H1 (cell line): ENCODE results near the gene PAWR. TPM values are rescaled to one million over a fixed set of nuclear protein-coding genes. Genes with fewer than 3 reads are reported as not detected.

ENCODE experiments used
- CTCF ChIA-PET: fragments of 300-600 bp; sonication (Branson Sonifier 250); formaldehyde crosslinking; loops from one replicate; lab custom pipeline; 2021; ENCODE audit not compliant: partially characterized antibody; lab: Charles Lee
- POLR2A ChIA-PET: fragments of 300-600 bp; sonication (Branson Sonifier 250); formaldehyde crosslinking; loops from one replicate; lab custom pipeline; 2021; ENCODE audit warnings: inconsistent platforms; ENCODE audit not compliant: partially characterized antibody; lab: Charles Lee
- DNase-seq, 2 experiments: peaks; one replicate each; pipeline versions ENCODE4 v3.0.0 to v3.0.0-alpha.2; 2010 to 2022; ENCODE audit warnings: low spot score in 2 of 2, low read depth in 1 of 2, mixed read lengths in 1 of 2
- FAIRE-seq: peaks from 2 replicates; lab custom pipeline; 2011; peaks lifted over from hg19 to GRCh38; lab: Jason Lieb, UNC
- H2AFZ ChIP-seq: 2 replicates; pipeline ENCODE4 v1.8.1; 2012; ENCODE audit warnings: low read length, inconsistent platforms
- H2AK5ac ChIP-seq: 2 replicates; pipeline ENCODE4 v1.6.1; 2013; ENCODE audit warnings: low read depth, low read length
- H2BK120ac ChIP-seq: replicated peaks from 2 replicates; pipeline ENCODE3; 2013; ENCODE audit warnings: low read depth, low read length, inconsistent platforms
- H2BK12ac ChIP-seq: 2 replicates; pipeline ENCODE4 v1.6.1; 2013; ENCODE audit warnings: low read depth, low read length
- H2BK15ac ChIP-seq: 2 replicates; pipeline ENCODE4 v1.6.1; 2013; ENCODE audit warnings: low read length
- H2BK20ac ChIP-seq: 2 replicates; pipeline ENCODE4 v1.6.1; 2013; ENCODE audit warnings: low read length
- H2BK5ac ChIP-seq: 2 replicates; pipeline ENCODE4 v1.6.1; 2013; ENCODE audit warnings: low read depth, low read length
- H3K14ac ChIP-seq: 2 replicates; pipeline ENCODE4 v1.6.1; 2013; ENCODE audit warnings: inconsistent platforms; ENCODE audit not compliant: insufficient read length
- H3K18ac ChIP-seq: 2 replicates; pipeline ENCODE4 v1.6.1; 2013; ENCODE audit warnings: low read length; ENCODE audit errors: extremely low read depth
- H3K23ac ChIP-seq: 2 replicates; pipeline ENCODE4 v1.6.1; 2013; ENCODE audit warnings: inconsistent platforms; ENCODE audit not compliant: insufficient read length
- H3K23me2 ChIP-seq: 2 replicates; pipeline ENCODE4 v1.6.1; 2013; ENCODE audit warnings: low read depth, low read length
- H3K27ac ChIP-seq: 2 replicates; pipeline ENCODE4 v1.6.1; 2011; ENCODE audit warnings: low read depth, low read length, inconsistent platforms
- H3K27me3 ChIP-seq, 4 experiments: replicated peaks in 1 of 4; 1 replicate in 1 of 4; 2 replicates in 3 of 4; pipeline versions ENCODE4 v1.6.1 to v1.8.1; 2011 to 2013; ENCODE audit warnings: low read length in 3 of 4, mild to moderate bottlenecking in 3 of 4, inconsistent platforms in 2 of 4, mixed read lengths in 2 of 4, moderate library complexity in 1 of 4; ENCODE audit not compliant: control insufficient read depth in 3 of 4, insufficient read depth in 3 of 4; ENCODE audit errors: extremely low read depth in 1 of 4
- H3K36me3 ChIP-seq, 4 experiments: 2 replicates each; pipeline versions ENCODE4 v1.6.1 to v1.8.1; 2011 to 2013; ENCODE audit warnings: mild to moderate bottlenecking in 4 of 4, low read length in 3 of 4, moderate library complexity in 2 of 4, control low read depth in 1 of 4, inconsistent platforms in 1 of 4; ENCODE audit not compliant: insufficient read depth in 4 of 4, control insufficient read depth in 2 of 4
- H3K4ac ChIP-seq: replicated peaks from 2 replicates; pipeline ENCODE3; 2013; ENCODE audit warnings: low read length, low read depth, mixed read lengths, inconsistent platforms; ENCODE audit not compliant: insufficient read length
- H3K4me1 ChIP-seq, 4 experiments: replicated peaks in 1 of 4; 1 replicate in 1 of 4; 2 replicates in 3 of 4; pipeline versions ENCODE4 v1.6.1 to v1.8.1; 2011 to 2013; ENCODE audit warnings: low read length in 3 of 4, inconsistent platforms in 2 of 4, mixed read lengths in 1 of 4; ENCODE audit not compliant: insufficient read depth in 4 of 4, control insufficient read depth in 3 of 4
- H3K4me2 ChIP-seq, 2 experiments: 2 replicates each; pipeline versions ENCODE4 v1.6.1 to v1.8.1; 2011 to 2013; ENCODE audit warnings: low read depth in 2 of 2, low read length in 2 of 2, control low read depth in 1 of 2, inconsistent platforms in 1 of 2, mild to moderate bottlenecking in 1 of 2; ENCODE audit not compliant: insufficient read depth in 1 of 2
- H3K4me3 ChIP-seq, 4 experiments: fragments of 200-600, 300-600 bp in 1 of 4; sonication (generic), shearing (Covaris generic), sonication (Bioruptor Twin) in 1 of 4; 2 replicates each; pipeline versions ENCODE4 v1.5.1 to v1.8.1; 2011 to 2016; ENCODE audit warnings: low read length in 4 of 4, low read depth in 3 of 4, control low read depth in 2 of 4, inconsistent platforms in 2 of 4, mild to moderate bottlenecking in 2 of 4, mixed read lengths in 1 of 4, moderate library complexity in 1 of 4; ENCODE audit not compliant: insufficient read depth in 2 of 4; ENCODE audit errors: extremely low read depth in 1 of 4
- H3K56ac ChIP-seq: replicated peaks from 2 replicates; pipeline ENCODE3; 2013; ENCODE audit warnings: low read depth, mild to moderate bottlenecking, mixed read lengths, low read length, inconsistent platforms; ENCODE audit not compliant: insufficient read length
- H3K79me1 ChIP-seq: 2 replicates; pipeline ENCODE4 v1.6.1; 2013; ENCODE audit warnings: low read depth, low read length, control low read depth
- H3K79me2 ChIP-seq, 2 experiments: 2 replicates each; pipeline versions ENCODE4 v1.6.1 to v1.8.1; 2012 to 2013; ENCODE audit warnings: low read length in 2 of 2, mild to moderate bottlenecking in 2 of 2, inconsistent platforms in 1 of 2; ENCODE audit not compliant: insufficient read depth in 2 of 2, control insufficient read depth in 1 of 2
- H3K9ac ChIP-seq, 4 experiments: replicated peaks in 1 of 4; 1 replicate in 1 of 4; 2 replicates in 3 of 4; pipeline versions ENCODE4 v1.6.1 to v1.8.1; 2011 to 2013; ENCODE audit warnings: low read depth in 3 of 4, low read length in 3 of 4, control low read depth in 2 of 4, mild to moderate bottlenecking in 2 of 4, moderate library complexity in 2 of 4, inconsistent platforms in 1 of 4; ENCODE audit errors: extremely low read depth in 1 of 4
- H3K9me3 ChIP-seq, 2 experiments: 2 replicates each; pipeline versions ENCODE4 v1.6.1 to v1.8.1; 2012 to 2013; ENCODE audit warnings: mild to moderate bottlenecking in 2 of 2, moderate library complexity in 2 of 2, control low read depth in 1 of 2, inconsistent platforms in 1 of 2, low read depth in 1 of 2, low read length in 1 of 2, mixed read lengths in 1 of 2; ENCODE audit not compliant: insufficient read depth in 2 of 2
- H4K20me1 ChIP-seq, 2 experiments: replicated peaks in 1 of 2; 2 replicates each; pipeline versions ENCODE3 to v1.8.1; 2011 to 2013; ENCODE audit warnings: inconsistent platforms in 2 of 2, low read length in 2 of 2, mild to moderate bottlenecking in 1 of 2; ENCODE audit not compliant: insufficient read depth in 2 of 2, control insufficient read depth in 1 of 2
- H4K5ac ChIP-seq: 2 replicates; pipeline ENCODE4 v1.6.1; 2013; ENCODE audit warnings: low read length, low read depth, mixed read lengths, inconsistent platforms; ENCODE audit not compliant: insufficient read length
- H4K8ac ChIP-seq: 2 replicates; pipeline ENCODE4 v1.8.0; 2013; ENCODE audit warnings: mild to moderate bottlenecking, moderate library complexity, low read length, inconsistent platforms; ENCODE audit not compliant: insufficient read depth; ENCODE audit errors: extremely low read depth
- H4K91ac ChIP-seq: replicated peaks from 2 replicates; pipeline ENCODE3; 2013; ENCODE audit warnings: low read length, mixed read lengths, inconsistent platforms; ENCODE audit not compliant: insufficient read length
- CTBP2 ChIP-seq: IDR thresholded peaks from 2 replicates; pipeline ENCODE4 v1.7.0; 2011; ENCODE audit warnings: borderline replicate concordance, mild to moderate bottlenecking, moderate library complexity, mixed read lengths, low read length; ENCODE audit not compliant: insufficient read depth, insufficient read length
- GABPA ChIP-seq: IDR thresholded peaks from 2 replicates; pipeline ENCODE4 v1.6.1; 2011; ENCODE audit warnings: mild to moderate bottlenecking, low read length, moderate library complexity, borderline replicate concordance; ENCODE audit not compliant: insufficient read depth
- JUN ChIP-seq: IDR thresholded peaks from 2 replicates; pipeline ENCODE4 v1.6.1; 2011; ENCODE audit warnings: low read depth, mild to moderate bottlenecking, improper control_type of control experiment, low read length
- JUND ChIP-seq: IDR thresholded peaks from 2 replicates; pipeline ENCODE4 v1.6.1; 2011; ENCODE audit warnings: mild to moderate bottlenecking, improper control_type of control experiment, low read length
- KDM4A ChIP-seq: IDR thresholded peaks from one replicate; pipeline ENCODE4 v1.7.1; 2012; ENCODE audit warnings: low read depth, mild to moderate bottlenecking, moderate library complexity, low read length, inconsistent platforms; ENCODE audit not compliant: severe bottlenecking
- PHF8 ChIP-seq: fragments of 200-600 bp; sonication (generic); conservative IDR thresholded peaks from 2 replicates; pipeline ENCODE4 v1.7.1; 2012; ENCODE audit warnings: low read depth, mild to moderate bottlenecking, inconsistent platforms, low read length, moderate library complexity
- RFX5 ChIP-seq: IDR thresholded peaks from 2 replicates; pipeline ENCODE4 v1.6.1; 2011; ENCODE audit warnings: low read depth, low read length, improper control_type of control experiment, borderline replicate concordance
- SIN3A ChIP-seq, 2 experiments: IDR thresholded peaks in 1 of 2; conservative IDR thresholded peaks in 1 of 2; 2 replicates each; pipeline ENCODE4 v1.6.1; 2011 to 2012; ENCODE audit warnings: low read length in 2 of 2, improper control_type of control experiment in 1 of 2, low read depth in 1 of 2, mild to moderate bottlenecking in 1 of 2
- SUZ12 ChIP-seq: fragments of 200-600 bp; sonication (generic); IDR thresholded peaks from 2 replicates; pipeline ENCODE4 v1.6.1; 2012; ENCODE audit warnings: mild to moderate bottlenecking, inconsistent platforms, low read length, moderate library complexity, mixed read lengths
- TAF7 ChIP-seq: optimal IDR thresholded peaks from 2 replicates; pipeline ENCODE3; 2011; ENCODE audit warnings: low read depth, mild to moderate bottlenecking, inconsistent platforms, low read length, moderate library complexity, borderline replicate concordance
- TBP ChIP-seq: IDR thresholded peaks from 2 replicates; pipeline ENCODE4 v1.6.1; 2011; ENCODE audit warnings: low read depth, low read length, improper control_type of control experiment
- WGBS, 2 experiments: shearing (Covaris generic) in 1 of 2; methylation state at CpG; one replicate each; pipeline versions ENCODE4 v1.1.6 to v1.1.7; 2013 to 2015; ENCODE audit warnings: low lambda C conversion rate in 2 of 2, mixed read lengths in 2 of 2, inconsistent platforms in 1 of 2, low coverage in 1 of 2, missing lambda C conversion rate in 1 of 2; ENCODE audit not compliant: insufficient replicate concordance in 2 of 2, insufficient coverage in 1 of 2, insufficient read length in 1 of 2; ENCODE audit errors: extremely low coverage in 1 of 2, missing lambda C conversion rate in 1 of 2; 5-methylcytosine and 5-hydroxymethylcytosine counted together
- polyA plus RNA-seq, 7 experiments: library from polyadenylated mRNA; depleted of rRNA in 3 of 7; stranded (reverse) in 5 of 7; unstranded in 2 of 7; fragments of >200 nt in 5 of 7; fragments of 200-250 nt in 2 of 7; gene quantifications; 1 replicate in 5 of 7; 2 replicates in 1 of 7; 4 replicates in 1 of 7; pipeline versions ENCODE4 v1.2.1 to v1.2.3, GENCODE V29; 2011 to 2013; ENCODE audit warnings: missing spikeins in 2 of 7, mixed read lengths in 2 of 7
- total RNA-seq: library from RNA; stranded (reverse); fragmentation: NEBNext Ultra II Directional; extraction: Animal tissue kit (Norgen Biotek cat#: 25700); gene quantifications from 2 replicates; pipeline ENCODE4 v1.2.1, GENCODE V29; 2021

Gene PAWR
- total and polyA plus RNA-seq, 2 of the 8 experiments (the other 6 are each of a cell fraction or from before 2014, with no cell fraction given), result 28.3 to 327 TPM

- Histone ChIP-seq H3K9me3 (no peaks in the 10 kb centered on the region), H2AK5ac (no peak overlapping the region), H4K91ac (no peak overlapping the region), H3K27ac (peak overlapping the region; percentile 79; the same call in 1 of the 2 replicates), H2BK5ac (peak overlapping the region; percentile 93; the same call in 1 of the 2 replicates), H4K8ac (peak overlapping the region; percentile 97; the same call in 1 of the 2 replicates), H3K56ac (peak overlapping the region; percentile 51), H4K20me1 (peaks cover 6 to 11% of the 10 kb centered on the region in 2 experiments), H3K9ac (peak overlapping the region; percentile 62 to 89 (median 78)), H3K14ac (no peak overlapping the region), H2BK12ac (no peak overlapping the region), H3K4ac (peak overlapping the region; percentile 20), H4K5ac (peak overlapping the region; percentile 19), H3K36me3 (peaks cover 0 to 7% (median 0%) of the 10 kb centered on the region in 4 experiments; a peak in 1 of 8 replicates), H2BK15ac (no peak overlapping the region), H3K4me1 (peaks cover 4 to 12% (median 5%) of the 10 kb centered on the region in 4 experiments; a peak in 6 of 7 replicates), H3K4me3 (peak overlapping the region; percentile 81 to 96 (median 93)), H2BK20ac (no peak overlapping the region), H3K4me2 (peak overlapping the region; percentile 76 to 96), H3K23ac (no peak overlapping the region), H3K79me1 (no peaks in the 10 kb centered on the region), H3K79me2 (peaks cover 37 to 71% of the 10 kb centered on the region in 2 experiments), H3K23me2 (peaks cover 9% of the 10 kb centered on the region), H2AFZ (no peak overlapping the region), H3K18ac (peak overlapping the region; percentile 63; the same call in 1 of the 2 replicates), H3K27me3 (no peaks in the 10 kb centered on the region), H2BK120ac (no peak overlapping the region)
- CTCF ChIA-PET, result interaction anchor here (0.9 to 2.1 kb wide), 4 partner anchors 10 to 91 kb away, joined by 3 to 5 read pairs (median 3); no protein-coding TSS in a partner anchor
- TF ChIP-seq TAF7 (no peak), PHF8 (0 out of 2 replicates have a peak, but pooled peaks have one; percentile 56), JUND (no peak), KDM4A (peak; percentile 55), JUN (no peak), GABPA (no peak), RFX5 (no peak), CTBP2 (no peak), TBP (no peak), SIN3A (conservative IDR thresholded peaks at IDR 0.05 in 1 of 2, IDR thresholded peaks at IDR 0.05 in 1 of 2; ENCODE audit: low read depth in 1 of 2, low read length in 2 of 2) (no peak; a peak in 1 of 4 replicates), SUZ12 (no peak)
- POLR2A ChIA-PET, result interaction anchor here (0.7 to 9.3 kb wide), 16 partner anchors 10 to 270 kb away, joined by 3 to 91 read pairs (median 4); no protein-coding TSS in a partner anchor
- peak in 1 of 2 experiments; percentile 81 for DNase-seq
- FAIRE-seq, result no peak
- 2% methylated on average over 18 of the region's 45 CpGs; no CpG with 5 or more reads in 1 of the 2 experiments for WGBS, 2 experiments
Measured at GRCh38 chr12:79690142-79690637, 574 bp downstream of the PAWR start.
